Calu3 (cell line): ENCODE results near the gene FOXL1. TPM values are rescaled to one million over a fixed set of nuclear protein-coding genes. Genes with fewer than 3 reads are reported as not detected.

Experiments
- BruUV-seq: library from RNA; stranded (reverse); fragments of 400-500 nt; replicated peaks from 2 replicates; lab custom pipeline; 2021; lab: Mats Ljungman, UMichigan
- CTCF ChIA-PET: fragments of 300-600 bp; sonication (Branson Sonifier 250); formaldehyde crosslinking; loops from one replicate; lab custom pipeline; 2022; ENCODE audit warnings: antibody characterized with exemption; lab: Charles Lee
- DNase-seq: peaks from one replicate; pipeline ENCODE4 v3.0.0; 2022
- H3K27ac Mint-ChIP-seq: one replicate; pipeline ENCODE4 v1.8.0; 2022; ENCODE audit warnings: mixed read lengths; ENCODE audit not compliant: unreplicated experiment
- H3K27me3 Mint-ChIP-seq: one replicate; pipeline ENCODE4 v1.8.0; 2022; ENCODE audit warnings: mixed read lengths; ENCODE audit not compliant: unreplicated experiment
- H3K36me3 Mint-ChIP-seq: one replicate; pipeline ENCODE4 v1.8.0; 2022; ENCODE audit warnings: mild to moderate bottlenecking, moderate library complexity, mixed read lengths; ENCODE audit not compliant: insufficient read depth, unreplicated experiment
- H3K4me1 Mint-ChIP-seq: one replicate; pipeline ENCODE4 v1.8.0; 2022; ENCODE audit warnings: mild to moderate bottlenecking, low read depth, mixed read lengths; ENCODE audit not compliant: unreplicated experiment
- H3K4me3 Mint-ChIP-seq: one replicate; pipeline ENCODE4 v1.8.0; 2022; ENCODE audit warnings: mild to moderate bottlenecking, low read depth, moderate library complexity, mixed read lengths; ENCODE audit not compliant: unreplicated experiment
- H3K9me3 Mint-ChIP-seq: one replicate; pipeline ENCODE4 v1.8.0; 2022; ENCODE audit warnings: low read depth, mixed read lengths; ENCODE audit not compliant: unreplicated experiment
- intact Hi-C: fragments of 100-400 bp; cut with micrococcal nuclease; formaldehyde crosslinking; loops from one replicate; pipeline ENCODE4 v1.10.0; 2022; ENCODE audit not compliant: unreplicated experiment
- total RNA-seq: library from RNA; stranded (reverse); gene quantifications from 2 replicates; pipeline ENCODE4 v1.2.3, GENCODE V29; 2022
- TF ChIP-seq, protein P1 (sequence below): fragments of 200-600 bp; IDR thresholded peaks from one replicate; pipeline ENCODE4 v1.8.0; 2022; ENCODE audit warnings: antibody characterized with exemption; ENCODE audit not compliant: unreplicated experiment

The FOXL1 gene
- total RNA-seq, 1 experiment from 2014 or later, result 13.3 TPM

DNA sequence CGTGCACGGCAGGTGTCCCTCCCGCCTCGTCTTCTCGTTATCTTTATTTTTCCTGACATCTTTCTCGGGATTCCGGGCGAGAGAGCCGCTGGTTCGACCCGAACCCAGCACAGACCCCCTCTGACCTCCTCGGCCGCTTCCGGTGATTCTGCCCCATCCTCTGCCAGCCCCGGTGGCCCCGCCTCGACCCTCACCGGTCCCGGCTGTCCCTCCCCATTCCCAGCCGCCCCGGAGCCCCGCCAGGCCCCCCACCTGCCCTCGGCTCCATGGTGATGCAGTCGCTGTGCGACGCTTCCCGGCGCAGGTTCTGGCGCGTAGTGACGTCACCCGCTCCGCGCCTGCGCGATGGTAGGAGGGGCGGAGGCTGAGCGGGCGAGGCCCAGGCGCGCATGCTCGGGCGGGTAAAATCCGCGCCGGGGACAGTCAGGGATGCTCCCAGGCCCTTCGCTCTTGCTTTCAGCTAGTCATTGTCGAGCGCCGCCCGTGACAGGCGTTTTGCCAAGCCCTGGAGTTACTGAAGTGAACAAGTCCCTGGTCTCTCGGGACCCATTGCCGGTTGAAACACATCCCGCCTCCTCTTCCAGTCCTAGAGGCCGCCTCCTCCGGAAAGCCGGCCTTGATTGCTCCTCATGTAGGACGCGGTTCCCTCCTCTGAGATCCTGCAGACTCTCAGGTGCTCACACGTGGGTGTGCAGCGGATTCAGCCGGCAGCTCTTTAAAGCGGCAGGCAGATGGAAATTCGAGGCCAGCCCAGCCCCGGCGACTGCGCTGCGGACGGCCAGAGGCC lies 23.2 kb upstream of the FOXL1 start, which contains the start of gene MTHFSD:
TSS of gene MTHFSD (minus strand) at position 319 of the 787 bp plus-strand sequence. CDS start at position 268, 51 bp downstream.
- TF ChIP-seq, protein P1, sequence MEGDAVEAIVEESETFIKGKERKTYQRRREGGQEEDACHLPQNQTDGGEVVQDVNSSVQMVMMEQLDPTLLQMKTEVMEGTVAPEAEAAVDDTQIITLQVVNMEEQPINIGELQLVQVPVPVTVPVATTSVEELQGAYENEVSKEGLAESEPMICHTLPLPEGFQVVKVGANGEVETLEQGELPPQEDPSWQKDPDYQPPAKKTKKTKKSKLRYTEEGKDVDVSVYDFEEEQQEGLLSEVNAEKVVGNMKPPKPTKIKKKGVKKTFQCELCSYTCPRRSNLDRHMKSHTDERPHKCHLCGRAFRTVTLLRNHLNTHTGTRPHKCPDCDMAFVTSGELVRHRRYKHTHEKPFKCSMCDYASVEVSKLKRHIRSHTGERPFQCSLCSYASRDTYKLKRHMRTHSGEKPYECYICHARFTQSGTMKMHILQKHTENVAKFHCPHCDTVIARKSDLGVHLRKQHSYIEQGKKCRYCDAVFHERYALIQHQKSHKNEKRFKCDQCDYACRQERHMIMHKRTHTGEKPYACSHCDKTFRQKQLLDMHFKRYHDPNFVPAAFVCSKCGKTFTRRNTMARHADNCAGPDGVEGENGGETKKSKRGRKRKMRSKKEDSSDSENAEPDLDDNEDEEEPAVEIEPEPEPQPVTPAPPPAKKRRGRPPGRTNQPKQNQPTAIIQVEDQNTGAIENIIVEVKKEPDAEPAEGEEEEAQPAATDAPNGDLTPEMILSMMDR, result no peak
- H3K27ac Mint-ChIP-seq, result peak within 1 kb of the TSS; percentile 96
- peak; percentile 98 for DNase-seq
- TSS peak; percentile 99 for BruUV-seq
- H3K27me3 Mint-ChIP-seq, result peaks cover 14% of the 10 kb centered on the region
- no peaks in the 10 kb centered on the region for H3K4me1 Mint-ChIP-seq
- CTCF ChIA-PET, result interaction anchor here (1.0 kb wide), 1 partner anchor 507 kb away, joined by 3 read pairs; no protein-coding TSS in a partner anchor
- H3K36me3 Mint-ChIP-seq, result peaks cover 29% of the 10 kb centered on the region
- H3K4me3 Mint-ChIP-seq, result peak within 1 kb of the TSS; percentile 92
- H3K9me3 Mint-ChIP-seq, result no peaks in the 10 kb centered on the region
- intact Hi-C loops, result no loop called here

DNA sequence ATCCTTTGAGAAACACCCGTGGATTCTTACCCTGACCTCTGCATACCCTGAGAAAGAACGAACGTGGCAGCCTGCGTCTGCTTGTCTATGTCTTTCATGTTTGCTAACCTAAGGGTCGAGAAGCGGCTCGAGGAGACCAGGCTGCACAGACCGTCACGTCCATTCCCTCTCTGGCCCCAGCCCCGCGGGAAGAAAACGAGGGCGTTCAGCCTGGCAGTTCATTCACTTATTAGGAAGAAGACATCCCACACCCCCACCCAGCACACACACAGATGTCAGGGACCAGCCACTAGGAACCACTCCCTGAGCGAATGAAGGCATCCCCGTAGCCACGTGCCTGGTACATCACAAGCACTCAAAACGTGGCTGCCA lies 22.7 kb upstream of the FOXL1 start:
- CTCF ChIA-PET, result interaction anchor here (1.0 kb wide), 1 partner anchor 507 kb away, joined by 3 read pairs; no protein-coding TSS in a partner anchor
- intact Hi-C loops, result no loop called here
- Mint-ChIP-seq H3K4me3 (peak overlapping the region; percentile 92), H3K27me3 (peaks cover 20% of the 10 kb centered on the region), H3K9me3 (no peaks in the 10 kb centered on the region), H3K36me3 (peaks cover 29% of the 10 kb centered on the region), H3K27ac (peak overlapping the region; percentile 96), H3K4me1 (no peaks in the 10 kb centered on the region)
- BruUV-seq, result no TSS peak
- TF ChIP-seq, protein P1, result no peak
- no peak for DNase-seq

DNA sequence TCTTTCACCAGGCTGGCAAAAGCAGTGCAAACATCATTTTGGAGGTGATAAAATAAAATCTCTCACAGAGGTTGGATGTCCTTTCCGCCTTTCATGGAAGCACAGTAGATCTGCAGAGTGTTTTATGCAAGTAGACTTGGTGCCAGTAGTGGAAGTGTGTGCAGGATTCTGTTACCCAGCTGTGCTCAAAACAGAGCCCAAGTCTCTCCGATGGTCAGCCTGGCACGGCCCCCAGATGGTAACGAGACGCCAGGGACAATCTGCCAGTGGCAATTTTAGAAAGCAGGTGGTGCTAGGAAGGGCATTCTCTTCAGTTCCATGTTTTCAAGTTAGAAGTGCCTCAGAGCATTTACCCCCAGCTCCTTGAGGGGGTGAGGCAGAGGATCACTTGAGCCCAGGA lies 21.8 kb upstream of the FOXL1 start:
- CTCF ChIA-PET, result no interaction called here
- H3K27me3 Mint-ChIP-seq, result peaks cover 24% of the 10 kb centered on the region
- no peaks in the 10 kb centered on the region for H3K4me1 Mint-ChIP-seq
- H3K36me3 Mint-ChIP-seq, result peaks cover 29% of the 10 kb centered on the region
- H3K27ac Mint-ChIP-seq, result no peak overlapping the region
- intact Hi-C loops, result no loop called here
- H3K4me3 Mint-ChIP-seq, result no peak overlapping the region
- TF ChIP-seq, protein P1, result no peak
- no TSS peak for BruUV-seq
- no peaks in the 10 kb centered on the region for H3K9me3 Mint-ChIP-seq
- no peak for DNase-seq

DNA sequence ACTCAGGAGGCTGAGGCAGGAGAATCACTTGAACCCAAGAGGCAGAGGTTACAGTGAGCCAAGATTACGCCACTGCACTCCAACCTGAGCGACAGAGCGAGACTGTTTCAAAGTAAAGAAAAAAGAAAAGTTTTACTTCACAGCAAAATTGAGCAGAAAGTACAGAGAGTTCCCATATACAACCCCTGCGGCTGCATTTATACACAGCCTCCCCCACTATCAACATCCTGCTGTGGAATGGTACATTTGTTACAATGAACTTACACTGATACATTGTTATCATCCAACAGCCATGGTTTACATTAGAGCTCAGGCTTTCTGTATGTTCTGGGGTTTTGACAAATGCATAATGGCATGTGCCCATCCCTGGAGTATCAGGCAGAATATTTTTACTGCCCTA lies 20.8 kb upstream of the FOXL1 start:
- Mint-ChIP-seq H3K9me3 (no peaks in the 10 kb centered on the region), H3K27ac (no peak overlapping the region), H3K27me3 (peaks cover 34% of the 10 kb centered on the region), H3K4me1 (no peaks in the 10 kb centered on the region), H3K36me3 (peaks cover 29% of the 10 kb centered on the region), H3K4me3 (no peak overlapping the region)
- intact Hi-C loops, result no loop called here
- TF ChIP-seq, protein P1, result no peak
- no peak for DNase-seq
- CTCF ChIA-PET, result no interaction called here
- no TSS peak for BruUV-seq
